HG03039 (cell line): ENCODE measurements around the gene SEL1L.
A peak's percentile ranks its signal among the peaks of the same experiment; 100 is the strongest.
"Not testable (repeated sequence)": the region's sequence is repeated elsewhere in the genome, so short reads cannot be mapped to it uniquely, and the experiment has no call there.

ENCODE experiments used
- ATAC-seq: cut with Tn5 transposase; IDR thresholded peaks from one replicate; pipeline ENCODE4 v1.9.1; 2021; ENCODE audit warnings: mild to moderate bottlenecking, moderate library complexity; ENCODE audit not compliant: unreplicated experiment

SEL1L gene

GRCh38 chr14:81476816-81477215, 56.8 kb downstream of the SEL1L start:
- no peak for ATAC-seq

- ATAC-seq: no peak
Observed at GRCh38 chr14:81474685-81475324, 58.8 kb downstream of the SEL1L start.

GRCh38 chr14:81474148-81474492, 59.5 kb downstream of the SEL1L start:
- peak; percentile 45 for ATAC-seq

GRCh38 chr14:81473456-81474147, 60.1 kb downstream of the SEL1L start:
- ATAC-seq: peak; percentile 13

- no peak for ATAC-seq
Observed at GRCh38 chr14:81472096-81472800, 61.4 kb downstream of the SEL1L start.

- peak; percentile 35 for ATAC-seq
Observed at GRCh38 chr14:81471062-81471461, 62.6 kb downstream of the SEL1L start.

GRCh38 chr14:81470557-81470826, 63.2 kb downstream of the SEL1L start:
- ATAC-seq: peak; percentile 37

GRCh38 chr14:81466854-81467253, 66.8 kb downstream of the SEL1L start:
- ATAC-seq: no peak

- ATAC-seq: no peak
Observed at GRCh38 chr14:81465507-81466228, 68.0 kb downstream of the SEL1L start.

- ATAC-seq: not testable (repeated sequence)
Observed at GRCh38 chr14:81465003-81465392, 68.7 kb downstream of the SEL1L start.

- ATAC-seq: no peak
Observed at GRCh38 chr14:81464253-81465002, 69.2 kb downstream of the SEL1L start.

- not testable (repeated sequence) for ATAC-seq
Observed at GRCh38 chr14:81462356-81462755, 71.3 kb downstream of the SEL1L start.

GRCh38 chr14:81459912-81460311, 73.7 kb downstream of the SEL1L start:
- no peak for ATAC-seq

GRCh38 chr14:81458352-81458751, 75.3 kb downstream of the SEL1L start:
- ATAC-seq: no peak

- no peak for ATAC-seq
Observed at GRCh38 chr14:81455390-81455789, 78.3 kb downstream of the SEL1L start.

- ATAC-seq: no peak
Observed at GRCh38 chr14:81454572-81455218, 79.0 kb downstream of the SEL1L start.

- ATAC-seq: peak; percentile 67
Observed at GRCh38 chr14:81453166-81453766, 80.4 kb downstream of the SEL1L start.

GRCh38 chr14:81452341-81453133, 81.1 kb downstream of the SEL1L start:
- no peak for ATAC-seq

- ATAC-seq: no peak
Observed at GRCh38 chr14:81450976-81451375, 82.7 kb downstream of the SEL1L start.
